ENCODE data around the gene NOMO2.
"Not testable (repeated sequence)": the region's sequence is repeated elsewhere in the genome, so short reads cannot be mapped to it uniquely, and the experiment has no call there.

NOMO2 gene

GRCh38 chr16:18401851-18402657 is 159.8 kb downstream of the NOMO2 start:
- H3K4me3 ChIP-seq (ENCODE audit: low read depth, low read length); DNase-seq (ENCODE audit: low read depth): not testable (repeated sequence)

GRCh38 chr16:18401159-18401558 is 160.7 kb downstream of the NOMO2 start:
- DNase-seq (ENCODE audit: low read depth) = not testable (repeated sequence)
- H3K4me3 ChIP-seq (ENCODE audit: low read depth, low read length) = peak overlapping the region; percentile 43

DNA sequence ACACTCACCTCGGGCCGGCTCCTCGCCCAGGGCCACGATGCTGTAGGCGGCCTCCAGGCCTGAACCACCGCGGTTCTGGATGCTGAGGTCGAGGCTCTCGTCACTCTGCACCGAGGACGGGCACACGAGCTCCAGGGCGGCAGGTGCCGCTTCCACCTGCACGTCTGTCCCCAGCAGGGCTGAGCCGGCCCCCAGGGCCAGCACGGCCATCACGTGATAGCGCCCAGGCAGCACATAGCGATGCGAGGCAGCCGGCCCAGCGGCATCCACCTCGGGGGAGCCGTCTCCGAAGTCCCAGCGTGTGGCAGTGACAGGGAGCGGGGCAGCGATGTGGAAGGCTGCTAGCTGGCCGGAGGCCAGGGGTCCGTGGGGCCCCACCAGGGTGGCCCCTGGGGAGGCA is 167.5 kb downstream of the NOMO2 start:
- not testable (repeated sequence) for DNase-seq (ENCODE audit: low read depth)

DNA sequence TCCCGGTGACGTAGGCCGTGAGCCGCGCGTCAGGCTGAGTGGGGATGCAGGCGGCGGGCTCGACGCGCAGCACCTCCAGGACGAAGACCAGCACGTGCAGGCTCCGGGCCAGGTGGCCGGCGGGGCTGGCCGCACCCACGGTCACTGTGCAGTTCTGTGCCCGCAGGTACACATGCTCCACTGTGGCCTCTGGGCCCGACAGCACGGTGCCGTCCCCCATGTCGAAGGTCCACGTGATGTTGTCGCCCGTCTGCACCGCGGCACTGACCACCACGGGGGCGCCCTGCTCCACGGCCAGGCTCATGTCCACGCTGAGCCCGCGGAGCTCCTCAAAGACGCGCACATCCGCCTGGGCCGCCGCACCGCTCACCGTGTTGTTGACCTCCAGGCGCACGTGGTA is 174.1 kb downstream of the NOMO2 start:
- H3K4me3 ChIP-seq (ENCODE audit: low read depth, low read length); DNase-seq (ENCODE audit: low read depth): not testable (repeated sequence)

More for the DNA sequence above, 167.5 kb downstream of the NOMO2 start:
- H3K4me3 ChIP-seq (ENCODE audit: low read depth, low read length) = not testable (repeated sequence)

DNA sequence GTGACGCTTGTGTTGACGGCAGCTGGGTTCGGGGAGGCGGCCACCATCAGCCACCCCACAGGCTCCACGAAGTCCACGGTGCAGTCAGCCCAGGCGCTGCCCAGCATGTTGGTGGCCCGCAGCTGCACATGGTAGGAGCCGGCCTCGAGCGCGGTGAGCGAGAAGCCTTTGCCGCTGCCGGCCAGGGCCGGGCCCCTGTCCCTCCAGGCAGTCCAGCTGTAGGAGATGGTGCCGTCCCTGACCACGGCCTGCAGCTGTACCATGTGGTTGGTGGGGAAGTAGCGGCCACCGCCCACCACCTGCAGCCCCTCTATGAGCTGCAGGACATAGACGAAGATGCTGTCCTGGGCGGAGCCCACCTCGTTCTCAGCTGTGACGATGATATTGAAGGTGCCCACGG is 175.4 kb downstream of the NOMO2 start:
- DNase-seq (ENCODE audit: low read depth); H3K4me3 ChIP-seq (ENCODE audit: low read depth, low read length): not testable (repeated sequence)

GRCh38 chr16:18385285-18385684 is 176.6 kb downstream of the NOMO2 start:
- not testable (repeated sequence) for H3K4me3 ChIP-seq (ENCODE audit: low read depth, low read length); DNase-seq (ENCODE audit: low read depth)

DNA sequence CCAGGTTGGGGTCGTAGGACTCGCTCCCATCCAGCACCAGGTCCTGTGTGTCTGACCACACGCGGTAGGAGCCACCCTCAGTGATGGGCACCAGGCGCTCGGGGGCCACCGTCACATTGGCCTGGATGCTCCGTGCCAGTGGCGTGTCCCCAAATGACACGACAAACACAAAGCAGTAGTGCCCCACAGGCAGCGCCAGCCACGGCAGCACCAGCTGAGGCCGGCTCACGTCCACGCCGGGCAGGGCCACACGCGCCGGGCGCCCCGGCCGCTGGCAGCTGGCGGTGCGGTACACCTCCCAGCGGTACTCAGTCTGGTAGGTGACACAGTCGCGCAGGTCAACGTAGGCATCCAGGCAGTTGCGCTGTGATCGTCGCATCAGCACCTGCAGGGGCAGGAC is 177.0 kb downstream of the NOMO2 start:
- not testable (repeated sequence) for H3K4me3 ChIP-seq (ENCODE audit: low read depth, low read length); DNase-seq (ENCODE audit: low read depth)

- not testable (repeated sequence) for DNase-seq (ENCODE audit: low read depth); H3K4me3 ChIP-seq (ENCODE audit: low read depth, low read length)
Measured at GRCh38 chr16:18384098-18384636, 177.7 kb downstream of the NOMO2 start.

DNA sequence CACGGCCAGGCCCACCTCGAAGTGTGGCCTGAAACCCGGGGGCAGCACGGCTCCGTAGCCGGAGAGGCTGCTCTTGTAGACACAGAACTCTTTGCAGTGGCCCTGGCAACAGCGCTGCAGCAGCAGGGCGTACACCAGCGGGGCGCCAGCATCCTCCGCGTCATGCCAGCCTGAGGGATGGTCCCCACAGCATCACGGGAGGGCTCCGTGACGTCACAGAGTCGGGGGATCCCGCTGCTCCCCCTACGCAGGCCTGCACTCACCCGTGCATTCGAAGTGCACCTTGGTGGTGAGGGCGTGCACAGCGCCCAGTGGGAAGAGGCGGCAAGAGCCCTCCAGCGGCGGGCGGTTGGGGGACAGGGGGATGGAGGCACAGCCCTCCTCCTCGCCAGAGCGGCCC is 179.2 kb downstream of the NOMO2 start:
- not testable (repeated sequence) for DNase-seq (ENCODE audit: low read depth); H3K4me3 ChIP-seq (ENCODE audit: low read depth, low read length)
